Neural progenitor cell (in vitro differentiated cells): ENCODE data around the gene SPATA9.

Experiments used
- EZH2 ChIP-seq: fragments of 200-600 bp; sonication (generic); IDR thresholded peaks from 2 replicates; pipeline ENCODE4 v1.6.1; 2017; ENCODE audit warnings: antibody characterized with exemption, mild to moderate bottlenecking, moderate library complexity
- TF ChIP-seq, protein P1 (sequence below): fragments of 200-600 bp; sonication (generic); IDR thresholded peaks from 2 replicates; pipeline ENCODE4 v1.5.1; 2017; ENCODE audit warnings: antibody characterized with exemption, mild to moderate bottlenecking

GRCh38 chr5:95718738-95719137 lies 35.9 kb upstream of the SPATA9 start:
- TF ChIP-seq, protein P1, sequence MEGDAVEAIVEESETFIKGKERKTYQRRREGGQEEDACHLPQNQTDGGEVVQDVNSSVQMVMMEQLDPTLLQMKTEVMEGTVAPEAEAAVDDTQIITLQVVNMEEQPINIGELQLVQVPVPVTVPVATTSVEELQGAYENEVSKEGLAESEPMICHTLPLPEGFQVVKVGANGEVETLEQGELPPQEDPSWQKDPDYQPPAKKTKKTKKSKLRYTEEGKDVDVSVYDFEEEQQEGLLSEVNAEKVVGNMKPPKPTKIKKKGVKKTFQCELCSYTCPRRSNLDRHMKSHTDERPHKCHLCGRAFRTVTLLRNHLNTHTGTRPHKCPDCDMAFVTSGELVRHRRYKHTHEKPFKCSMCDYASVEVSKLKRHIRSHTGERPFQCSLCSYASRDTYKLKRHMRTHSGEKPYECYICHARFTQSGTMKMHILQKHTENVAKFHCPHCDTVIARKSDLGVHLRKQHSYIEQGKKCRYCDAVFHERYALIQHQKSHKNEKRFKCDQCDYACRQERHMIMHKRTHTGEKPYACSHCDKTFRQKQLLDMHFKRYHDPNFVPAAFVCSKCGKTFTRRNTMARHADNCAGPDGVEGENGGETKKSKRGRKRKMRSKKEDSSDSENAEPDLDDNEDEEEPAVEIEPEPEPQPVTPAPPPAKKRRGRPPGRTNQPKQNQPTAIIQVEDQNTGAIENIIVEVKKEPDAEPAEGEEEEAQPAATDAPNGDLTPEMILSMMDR, result no peak
- no peak for TF ChIP-seq EZH2
